HG03460 (cell line): ENCODE results near the gene BCL2L1.
A peak's percentile ranks its signal among the peaks of the same experiment; 100 is the strongest.
"Not testable (repeated sequence)": the region's sequence is repeated elsewhere in the genome, so short reads cannot be mapped to it uniquely, and the experiment has no call there.

ENCODE experiments used
- ATAC-seq: cut with Tn5 transposase; IDR thresholded peaks from one replicate; pipeline ENCODE4 v1.9.1; 2021; ENCODE audit not compliant: unreplicated experiment

Gene BCL2L1

GRCh38 chr20:31722257-31723068 is at the start of gene BCL2L1:
TSS of gene BCL2L1 (minus strand) at chr20:31722868. CDS start at chr20:31722218, 650 bp downstream.
- peak; percentile 25 for ATAC-seq

GRCh38 chr20:31770243-31770642 is 47.6 kb upstream of the BCL2L1 start:
- no peak for ATAC-seq

DNA sequence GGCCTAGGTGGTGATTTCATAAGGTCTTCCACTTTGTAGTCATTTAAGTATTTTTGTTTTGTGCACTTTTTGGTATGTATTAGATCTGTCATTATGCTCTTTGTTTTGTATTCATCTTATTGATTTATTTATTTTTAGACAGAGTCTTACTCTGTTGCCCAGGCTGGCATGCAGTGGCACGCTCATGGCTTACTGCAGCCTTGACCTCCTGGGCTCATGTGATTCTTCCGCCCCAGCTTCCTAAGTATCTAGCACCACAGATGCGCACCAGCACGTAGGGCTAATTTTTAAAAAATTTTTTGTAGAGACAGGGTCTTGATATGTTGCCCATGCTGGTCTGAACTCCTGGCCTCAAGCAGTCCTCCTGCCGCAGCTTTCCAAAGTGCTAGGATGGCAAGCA is 47.0 kb upstream of the BCL2L1 start:
- no peak for ATAC-seq

DNA sequence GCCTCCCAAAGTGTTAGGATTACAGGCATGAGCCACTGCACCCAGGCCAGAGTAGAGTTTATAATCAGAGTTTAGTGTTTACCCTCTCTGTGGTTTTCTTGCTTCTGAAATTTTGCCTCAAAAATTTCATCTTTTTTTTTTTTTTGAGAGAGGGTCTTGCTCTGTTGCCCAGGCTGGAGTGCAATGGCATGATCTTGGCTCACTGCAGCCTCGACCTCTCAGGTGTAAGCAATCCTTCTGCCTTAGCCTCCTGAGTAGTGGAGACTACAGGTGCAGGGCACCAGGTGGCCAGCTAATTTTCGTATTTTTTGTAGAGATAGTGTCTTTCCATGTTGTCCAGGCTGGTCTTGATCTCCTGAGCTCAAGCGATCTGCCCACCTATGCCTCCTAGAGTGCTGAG is 45.1 kb upstream of the BCL2L1 start:
- no peak for ATAC-seq

DNA sequence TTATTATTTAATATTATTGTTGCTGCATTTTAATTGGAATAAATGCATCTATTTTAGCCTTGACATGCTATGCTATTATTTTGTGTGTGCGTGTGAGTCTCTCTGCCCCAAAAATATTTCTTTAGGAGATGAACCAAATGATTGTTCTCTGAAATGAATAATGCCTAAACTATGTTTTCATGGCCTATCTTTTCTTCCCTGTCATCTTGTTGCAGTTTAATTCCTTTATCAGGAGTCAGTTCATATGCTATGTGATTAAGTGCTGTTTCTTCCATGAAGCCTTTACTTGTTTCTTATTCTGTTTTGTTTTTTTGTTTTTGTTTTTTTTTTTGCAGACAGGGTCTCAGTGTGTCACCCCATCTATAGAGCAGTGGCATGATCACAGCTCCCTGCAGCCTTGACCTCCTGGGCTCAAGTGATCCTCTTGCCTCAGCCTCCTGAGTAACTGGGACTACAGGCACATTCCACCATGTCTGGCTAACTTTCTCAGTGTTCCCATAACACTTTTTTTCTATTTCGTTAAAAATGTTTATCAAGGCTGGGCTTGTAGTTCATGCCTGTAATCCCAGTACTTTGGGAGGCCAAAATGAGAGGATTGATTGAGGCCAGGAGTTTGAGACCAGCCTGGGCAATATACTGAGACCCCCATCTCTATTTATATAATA is 42.1 kb upstream of the BCL2L1 start:
- ATAC-seq, result no peak

DNA sequence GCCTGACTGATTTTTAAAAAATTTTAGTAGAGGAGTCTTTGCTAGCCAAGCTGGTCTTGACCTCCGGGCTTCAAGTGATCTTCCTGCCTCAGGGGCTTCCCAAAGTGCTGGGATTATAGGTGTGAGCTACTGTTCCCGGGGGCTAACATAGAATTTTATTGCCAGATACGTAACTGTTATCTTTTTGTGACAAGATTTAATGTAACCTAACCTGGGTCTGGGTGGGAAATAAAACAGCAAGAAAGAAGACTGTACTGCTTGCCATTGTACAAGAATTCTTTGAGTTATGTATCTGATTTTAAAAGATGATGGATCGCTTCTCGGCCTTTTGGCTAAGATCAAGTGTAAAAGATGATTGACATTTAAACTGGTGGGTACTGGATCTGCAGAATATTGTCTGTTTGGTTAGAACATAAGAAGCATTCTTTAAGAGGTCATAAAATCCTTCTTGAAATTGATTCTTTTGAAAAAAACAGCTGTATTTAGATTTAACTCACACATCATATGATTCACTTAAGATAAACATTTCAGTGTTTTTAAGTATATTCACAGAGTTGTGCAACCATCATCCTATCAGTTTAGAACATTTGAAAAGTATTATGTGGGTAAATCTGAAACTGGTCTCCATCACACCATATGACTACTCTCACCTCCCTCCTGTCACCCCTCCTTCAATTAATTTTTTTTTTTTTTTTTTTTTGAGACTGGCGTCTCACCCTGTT is 38.0 kb upstream of the BCL2L1 start:
- ATAC-seq, result no peak

- ATAC-seq, result no peak
Measured at GRCh38 chr20:31759836-31760518, 37.3 kb upstream of the BCL2L1 start.

- no peak for ATAC-seq
Measured at GRCh38 chr20:31758991-31759390, 36.3 kb upstream of the BCL2L1 start.

DNA sequence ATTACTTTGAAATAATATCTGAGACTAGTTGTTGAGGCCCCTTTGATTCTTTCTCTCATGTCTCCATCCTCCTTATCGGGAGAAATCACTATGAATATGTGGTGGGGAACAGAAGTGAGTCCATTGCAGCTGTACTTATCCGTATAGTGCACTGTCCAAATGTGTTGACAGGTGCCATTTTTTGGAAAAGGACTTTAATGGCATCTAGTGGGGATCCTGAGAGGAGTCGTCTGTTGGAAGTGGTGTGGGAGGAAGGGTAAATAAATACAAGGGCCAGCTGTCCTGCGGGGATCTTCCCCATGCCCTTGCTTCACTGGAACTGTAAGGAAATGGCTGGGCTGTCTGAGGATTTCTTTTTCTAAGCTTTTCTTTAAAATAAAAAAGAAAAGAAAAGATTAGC is 35.9 kb upstream of the BCL2L1 start:
- no peak for ATAC-seq

GRCh38 chr20:31757254-31757653 is 34.6 kb upstream of the BCL2L1 start:
- ATAC-seq, result no peak

GRCh38 chr20:31751126-31751525 is 28.5 kb upstream of the BCL2L1 start:
- no peak for ATAC-seq

GRCh38 chr20:31749223-31749622 is 26.6 kb upstream of the BCL2L1 start:
- no peak for ATAC-seq

DNA sequence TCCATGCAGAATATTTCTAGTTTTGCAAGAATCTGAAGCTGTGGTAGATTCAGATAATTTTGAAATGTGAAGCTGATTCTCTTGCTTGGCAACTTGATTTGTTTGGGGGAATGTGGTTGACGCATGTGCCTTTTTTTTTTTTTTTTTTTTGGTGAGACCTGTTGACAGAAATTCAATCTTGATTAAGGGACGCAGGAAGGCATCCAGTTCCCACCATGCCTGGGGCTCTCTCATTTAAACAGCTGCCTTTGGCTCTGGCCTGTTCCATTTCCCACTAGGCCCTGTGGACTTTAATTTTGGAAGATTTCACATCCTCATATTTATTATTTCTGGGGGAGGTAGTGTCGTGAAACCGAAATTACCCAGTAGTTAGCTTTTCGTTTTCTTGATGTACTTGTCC is 25.0 kb upstream of the BCL2L1 start:
- ATAC-seq, result no peak

GRCh38 chr20:31747028-31747427 is 24.4 kb upstream of the BCL2L1 start:
- not testable (repeated sequence) for ATAC-seq

DNA sequence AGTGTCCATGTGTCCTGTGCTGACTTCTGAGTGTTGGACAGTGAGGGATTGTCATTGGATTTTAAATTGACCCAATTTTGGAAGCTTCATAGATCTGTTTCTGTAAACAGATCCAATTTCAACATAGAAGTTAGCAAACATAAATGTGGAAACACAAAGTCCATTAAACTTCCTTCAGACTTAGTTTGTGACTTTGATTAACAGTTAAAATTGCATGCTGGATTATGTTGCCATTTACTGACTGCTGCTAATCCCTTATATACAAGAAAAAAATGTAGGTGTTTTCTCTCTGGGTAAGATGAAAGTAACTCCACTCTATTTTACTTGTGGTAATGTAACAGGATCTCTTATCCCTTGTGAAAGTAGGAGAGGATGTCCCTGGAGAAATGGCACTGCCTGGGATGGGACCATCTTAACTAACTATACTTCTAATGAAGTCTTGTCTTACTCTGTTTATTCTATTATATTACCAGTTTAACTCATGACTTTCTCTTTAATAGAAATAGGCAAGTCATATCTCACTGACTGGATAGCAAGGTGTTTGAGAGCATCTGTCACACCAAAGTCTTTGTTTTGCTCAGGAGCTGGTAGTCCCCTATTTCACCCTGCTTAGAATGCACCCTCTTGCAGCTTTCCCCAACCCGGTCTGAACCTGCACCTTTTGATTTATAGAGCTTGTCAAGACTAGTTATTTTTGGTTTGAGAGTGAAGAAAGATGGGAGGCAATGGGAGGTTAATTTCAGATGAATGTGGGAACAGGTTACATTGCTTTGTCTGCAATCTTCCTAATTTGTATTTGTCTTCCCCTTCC is 23.6 kb upstream of the BCL2L1 start:
- no peak for ATAC-seq

- ATAC-seq, result no peak
Measured at GRCh38 chr20:31740656-31741323, 18.1 kb upstream of the BCL2L1 start.

GRCh38 chr20:31740208-31740607 is 17.5 kb upstream of the BCL2L1 start:
- no peak for ATAC-seq

DNA sequence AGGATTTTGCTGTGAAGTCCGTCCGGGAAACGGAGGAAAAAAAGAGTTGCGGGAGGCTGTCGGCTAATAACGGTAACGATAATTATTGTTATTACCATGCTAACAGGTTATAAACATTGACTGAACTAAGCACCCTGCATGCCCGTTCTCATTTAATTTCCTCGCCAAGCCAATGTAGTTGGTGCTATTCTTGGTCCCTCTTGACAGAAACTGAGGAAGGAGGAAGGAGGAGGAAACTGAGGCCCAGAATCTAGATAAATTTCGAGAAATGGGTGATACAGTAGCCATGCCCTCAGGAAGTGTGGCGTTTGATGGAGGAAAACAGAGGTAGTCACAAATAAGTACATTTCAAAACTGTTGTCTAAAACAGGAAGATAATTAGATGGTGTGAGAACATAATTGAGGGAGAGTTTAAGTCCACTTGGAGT is 16.9 kb upstream of the BCL2L1 start:
- ATAC-seq, result no peak

GRCh38 chr20:31738729-31739549 is 16.3 kb upstream of the BCL2L1 start, which contains the start of gene TPX2:
TSS of gene TPX2 (plus strand) at chr20:31739290. CDS start at chr20:31757477, 18,187 bp downstream.
- ATAC-seq, result peak; percentile 99
